Nephron (organoid): ENCODE results near the gene KIF25.
A peak's percentile ranks its signal among the peaks of the same experiment; 100 is the strongest.

Experiments used
- H3K27ac Mint-ChIP-seq, 3 experiments: 2 replicates each; pipeline ENCODE4 v1.8.0; 2020; ENCODE audit warnings: mixed read lengths in 3 of 3, mild to moderate bottlenecking in 2 of 3, moderate library complexity in 1 of 3
- H3K27me3 Mint-ChIP-seq: 2 replicates; pipeline ENCODE4 v1.8.0; 2021; ENCODE audit warnings: low read depth, mild to moderate bottlenecking, moderate library complexity, mixed read lengths
- H3K36me3 Mint-ChIP-seq: 2 replicates; pipeline ENCODE4 v1.8.0; 2020; ENCODE audit warnings: low read depth, mixed read lengths
- H3K4me1 Mint-ChIP-seq: 2 replicates; pipeline ENCODE4 v1.8.0; 2020; ENCODE audit warnings: mixed read lengths
- H3K4me3 Mint-ChIP-seq, 3 experiments: 2 replicates each; pipeline ENCODE4 v1.8.0; 2020; ENCODE audit warnings: mild to moderate bottlenecking in 3 of 3, mixed read lengths in 3 of 3, moderate library complexity in 2 of 3
- H3K9me3 Mint-ChIP-seq: 2 replicates; pipeline ENCODE4 v1.8.0; 2020; ENCODE audit warnings: mixed read lengths
- CTCF ChIP-seq, 3 experiments: fragments of 200-600 bp; sonication (generic); IDR thresholded peaks; one replicate each; pipeline ENCODE4 v1.5.0; 2021; ENCODE audit warnings: antibody characterized with exemption in 3 of 3; ENCODE audit not compliant: unreplicated experiment in 3 of 3

Gene KIF25

GRCh38 chr6:168028181-168028580 lies 30.7 kb downstream of the KIF25 start:
- peak overlapping the region in 1 of 3 experiments; percentile 41 for H3K27ac Mint-ChIP-seq
- no peak overlapping the region for H3K4me3 Mint-ChIP-seq
- peaks cover 50% of the 10 kb centered on the region for H3K4me1 Mint-ChIP-seq
- peaks cover 4% of the 10 kb centered on the region for H3K27me3 Mint-ChIP-seq
- no peaks in the 10 kb centered on the region for H3K36me3 Mint-ChIP-seq
- H3K9me3 Mint-ChIP-seq, result no peaks in the 10 kb centered on the region
- TF ChIP-seq CTCF (IDR thresholded peaks at IDR 0.05; ENCODE audit: unreplicated experiment in 3 of 3), result no peak

- H3K4me3 Mint-ChIP-seq, result no peak overlapping the region
- H3K27me3 Mint-ChIP-seq, result peaks cover under 1% of the 10 kb centered on the region
- peak overlapping the region in 2 of 3 experiments; percentile 22 to 35 for H3K27ac Mint-ChIP-seq
- peaks cover 5% of the 10 kb centered on the region for H3K9me3 Mint-ChIP-seq
- TF ChIP-seq CTCF (IDR thresholded peaks at IDR 0.05; ENCODE audit: unreplicated experiment in 3 of 3), result no peak
- H3K36me3 Mint-ChIP-seq, result no peaks in the 10 kb centered on the region
- H3K4me1 Mint-ChIP-seq, result peaks cover 51% of the 10 kb centered on the region
Observed at GRCh38 chr6:168029459-168030217, 32.2 kb downstream of the KIF25 start.

DNA sequence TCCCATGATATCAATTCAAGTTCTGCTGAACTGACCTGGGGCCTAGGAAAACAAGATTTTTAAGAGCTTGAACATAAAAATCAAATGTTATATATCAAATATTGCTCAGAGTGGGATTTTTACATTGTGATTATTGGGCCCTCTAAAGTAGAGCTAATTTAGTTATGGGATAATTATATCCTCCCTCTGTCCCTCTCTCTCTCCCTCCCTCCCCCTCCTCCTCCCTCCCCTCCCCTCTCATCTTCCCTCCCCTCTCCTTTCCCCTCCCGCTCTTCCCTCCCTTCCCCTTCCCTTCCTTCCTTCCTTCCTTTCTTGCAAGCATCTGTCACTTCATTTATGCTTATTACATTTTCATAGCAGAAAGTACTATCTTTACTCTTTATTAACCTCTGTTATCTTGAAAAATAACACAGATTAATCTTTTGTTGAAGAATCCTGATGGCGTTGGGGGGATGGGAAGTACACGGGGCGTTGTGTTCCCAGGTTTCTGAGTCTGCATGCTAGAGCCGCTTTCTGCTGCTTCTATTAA lies 32.8 kb downstream of the KIF25 start:
- no peak for TF ChIP-seq CTCF (IDR thresholded peaks at IDR 0.05; ENCODE audit: unreplicated experiment in 3 of 3)
- H3K4me3 Mint-ChIP-seq, result no peak overlapping the region
- H3K9me3 Mint-ChIP-seq, result peaks cover 8% of the 10 kb centered on the region
- peaks cover 56% of the 10 kb centered on the region for H3K4me1 Mint-ChIP-seq
- H3K36me3 Mint-ChIP-seq, result no peaks in the 10 kb centered on the region
- H3K27ac Mint-ChIP-seq, result peak overlapping the region; percentile 92 to 99 (median 99)
- peaks cover 6% of the 10 kb centered on the region for H3K27me3 Mint-ChIP-seq

GRCh38 chr6:168030908-168031307 lies 33.4 kb downstream of the KIF25 start:
- no peak for TF ChIP-seq CTCF (IDR thresholded peaks at IDR 0.05; ENCODE audit: unreplicated experiment in 3 of 3)
- no peaks in the 10 kb centered on the region for H3K36me3 Mint-ChIP-seq
- peak overlapping the region; percentile 92 to 99 (median 99) for H3K27ac Mint-ChIP-seq
- H3K4me3 Mint-ChIP-seq, result no peak overlapping the region
- H3K4me1 Mint-ChIP-seq, result peaks cover 62% of the 10 kb centered on the region
- H3K9me3 Mint-ChIP-seq, result peaks cover 8% of the 10 kb centered on the region
- H3K27me3 Mint-ChIP-seq, result peaks cover 11% of the 10 kb centered on the region

DNA sequence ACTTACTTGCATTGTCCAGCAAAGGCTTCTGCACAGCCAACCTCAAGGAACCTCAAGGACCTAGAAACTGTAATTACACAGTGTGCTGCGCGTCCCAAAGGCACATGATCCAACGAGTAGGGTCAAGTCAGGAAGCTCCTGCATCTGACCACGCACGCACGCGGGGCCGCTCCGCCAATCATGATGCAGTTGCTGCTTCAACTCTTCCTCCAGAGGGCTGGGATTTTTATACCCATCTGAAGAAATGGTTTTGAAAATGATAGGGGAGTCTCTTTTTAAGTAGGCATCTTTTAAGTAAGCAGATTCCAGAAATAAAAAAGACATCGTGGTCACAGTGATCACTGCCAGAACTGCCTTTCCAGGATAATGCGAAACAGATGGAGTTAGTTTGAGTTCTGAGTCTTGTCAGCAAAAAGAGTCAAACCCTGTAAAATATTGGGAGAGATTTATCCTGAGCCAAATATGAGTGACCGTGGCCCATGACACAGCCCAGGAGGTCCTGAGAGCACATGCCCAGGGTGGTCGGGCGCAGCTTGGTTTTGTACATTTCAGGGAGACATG lies 34.0 kb downstream of the KIF25 start:
- Mint-ChIP-seq H3K36me3 (no peaks in the 10 kb centered on the region), H3K27me3 (peaks cover 11% of the 10 kb centered on the region), H3K27ac (peak overlapping the region; percentile 92 to 99 (median 99)), H3K9me3 (peaks cover 9% of the 10 kb centered on the region), H3K4me1 (peaks cover 63% of the 10 kb centered on the region), H3K4me3 (peak overlapping the region; percentile 11 to 51 (median 47))
- no peak for TF ChIP-seq CTCF (IDR thresholded peaks at IDR 0.05; ENCODE audit: unreplicated experiment in 3 of 3)
